GM18498 (cell line): ENCODE results near the gene MEDAG.
"Not testable (repeated sequence)": the region's sequence is repeated elsewhere in the genome, so short reads cannot be mapped to it uniquely, and the experiment has no call there.

Experiments used
- ATAC-seq: cut with Tn5 transposase; IDR thresholded peaks from one replicate; pipeline ENCODE4 v1.9.1; 2021; ENCODE audit warnings: mild to moderate bottlenecking, moderate library complexity; ENCODE audit not compliant: unreplicated experiment

MEDAG gene

GRCh38 chr13:30906411-30907051 is 460 bp downstream of the MEDAG start:
- ATAC-seq: no peak

GRCh38 chr13:30907121-30907861 is 1.2 kb downstream of the MEDAG start:
- no peak for ATAC-seq

GRCh38 chr13:30908416-30908980 is 2.4 kb downstream of the MEDAG start:
- no peak for ATAC-seq

GRCh38 chr13:30910676-30911075 is 4.6 kb downstream of the MEDAG start:
- no peak for ATAC-seq

- no peak for ATAC-seq
Observed at GRCh38 chr13:30915691-30916541, 9.8 kb downstream of the MEDAG start.

GRCh38 chr13:30916991-30917390 is 10.9 kb downstream of the MEDAG start:
- ATAC-seq: no peak

- no peak for ATAC-seq
Observed at GRCh38 chr13:30918662-30919405, 12.8 kb downstream of the MEDAG start.

GRCh38 chr13:30920162-30920909 is 14.3 kb downstream of the MEDAG start:
- ATAC-seq: no peak

GRCh38 chr13:30923418-30923817 is 17.3 kb downstream of the MEDAG start:
- ATAC-seq: no peak

GRCh38 chr13:30924721-30925120 is 18.6 kb downstream of the MEDAG start:
- no peak for ATAC-seq

GRCh38 chr13:30925429-30925828 is 19.4 kb downstream of the MEDAG start:
- no peak for ATAC-seq

GRCh38 chr13:30926781-30927180 is 20.7 kb downstream of the MEDAG start:
- no peak for ATAC-seq

GRCh38 chr13:30927188-30927587 is 21.1 kb downstream of the MEDAG start:
- ATAC-seq: not testable (repeated sequence)

- no peak for ATAC-seq
Observed at GRCh38 chr13:30927595-30927994, 21.5 kb downstream of the MEDAG start.

- ATAC-seq: no peak
Observed at GRCh38 chr13:30928978-30929377, 22.9 kb downstream of the MEDAG start.

- no peak for ATAC-seq
Observed at GRCh38 chr13:30932481-30933353, 26.6 kb downstream of the MEDAG start, which contains the start of gene TEX26. Gene TEX26, plus strand, starts transcription at chr13:30932656. Its CDS starts 60 bp downstream, at chr13:30932716.

- ATAC-seq: no peak
Observed at GRCh38 chr13:30933354-30933670, 27.2 kb downstream of the MEDAG start.

- no peak for ATAC-seq
Observed at GRCh38 chr13:30934381-30934780, 28.3 kb downstream of the MEDAG start.

- ATAC-seq: no peak
Observed at GRCh38 chr13:30934803-30935202, 28.7 kb downstream of the MEDAG start.
